EL (cell line): ENCODE results near the gene MRPS25.

Source experiments
- DNase-seq: peaks from one replicate; pipeline ENCODE4 v3.0.0-alpha.2; 2016

MRPS25 gene

GRCh38 chr3:15064835-15065549, at the start of gene MRPS25:
MRPS25 (minus strand) TSS chr3:15065315; CDS start chr3:15065194, 121 bp downstream.
- DNase-seq = peak; percentile 92

DNA sequence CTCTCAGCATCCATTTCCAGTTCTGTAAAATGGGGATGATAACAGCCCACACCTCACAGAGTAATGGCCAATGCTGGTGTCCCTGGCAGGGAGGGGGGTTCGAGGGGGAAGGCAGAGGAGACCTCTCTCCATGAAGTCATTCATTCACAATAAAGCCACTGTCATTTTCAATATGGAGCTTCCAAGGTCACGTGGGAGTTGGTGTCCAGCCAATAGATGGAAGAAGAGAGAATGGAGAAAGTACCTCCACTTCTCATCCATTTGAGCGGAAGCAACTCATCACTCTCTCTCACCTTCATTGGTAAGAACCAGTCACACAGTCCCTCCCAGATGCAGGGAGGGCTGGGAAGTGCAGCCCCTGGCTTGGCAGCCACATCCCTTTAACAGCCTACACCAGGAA, 48.8 kb upstream of the MRPS25 start:
- DNase-seq = no peak

GRCh38 chr3:15113471-15113870, 48.4 kb upstream of the MRPS25 start:
- DNase-seq = no peak

DNA sequence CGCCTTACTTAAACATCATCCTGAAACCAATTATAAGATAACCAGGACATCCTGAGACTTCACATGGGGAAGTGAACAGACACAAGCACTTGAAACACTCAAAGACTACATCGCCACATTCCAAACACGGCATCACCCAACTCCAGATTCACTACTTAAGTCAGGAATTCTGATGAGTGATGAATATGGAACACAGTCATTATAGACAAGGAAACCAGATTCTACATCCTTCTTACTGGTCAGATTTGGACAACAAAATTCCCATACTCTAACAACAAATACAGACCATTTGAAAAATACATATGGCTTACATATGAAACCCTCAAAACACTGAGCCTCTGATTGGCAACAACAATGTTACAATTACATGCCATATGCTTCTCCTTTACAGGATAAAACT, 46.9 kb upstream of the MRPS25 start:
- no peak for DNase-seq

GRCh38 chr3:15110206-15110605, 45.1 kb upstream of the MRPS25 start:
- DNase-seq = peak; percentile 20

DNA sequence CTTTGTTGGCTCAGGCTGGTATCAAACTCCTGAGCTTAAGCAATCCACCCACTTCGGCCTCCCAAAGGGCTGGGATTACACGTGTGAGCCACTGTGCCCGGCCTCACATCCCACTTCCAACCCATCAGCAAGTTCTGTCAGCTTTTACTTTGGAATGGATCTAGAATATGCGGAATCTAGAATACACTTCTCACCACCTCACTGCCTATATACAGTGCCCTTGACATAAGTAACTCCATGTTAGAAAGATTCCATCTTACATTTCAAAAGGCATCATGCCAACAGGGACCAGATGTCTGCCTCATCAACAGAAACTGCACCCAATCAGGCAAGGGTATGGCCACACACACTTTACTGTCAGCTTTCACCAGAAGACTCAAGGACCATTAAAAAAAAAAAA, 43.8 kb upstream of the MRPS25 start:
- DNase-seq = no peak

- DNase-seq = peak; percentile 69
These were observed 43.0 kb upstream of the MRPS25 start for GRCh38 chr3:15108082-15108545.

DNA sequence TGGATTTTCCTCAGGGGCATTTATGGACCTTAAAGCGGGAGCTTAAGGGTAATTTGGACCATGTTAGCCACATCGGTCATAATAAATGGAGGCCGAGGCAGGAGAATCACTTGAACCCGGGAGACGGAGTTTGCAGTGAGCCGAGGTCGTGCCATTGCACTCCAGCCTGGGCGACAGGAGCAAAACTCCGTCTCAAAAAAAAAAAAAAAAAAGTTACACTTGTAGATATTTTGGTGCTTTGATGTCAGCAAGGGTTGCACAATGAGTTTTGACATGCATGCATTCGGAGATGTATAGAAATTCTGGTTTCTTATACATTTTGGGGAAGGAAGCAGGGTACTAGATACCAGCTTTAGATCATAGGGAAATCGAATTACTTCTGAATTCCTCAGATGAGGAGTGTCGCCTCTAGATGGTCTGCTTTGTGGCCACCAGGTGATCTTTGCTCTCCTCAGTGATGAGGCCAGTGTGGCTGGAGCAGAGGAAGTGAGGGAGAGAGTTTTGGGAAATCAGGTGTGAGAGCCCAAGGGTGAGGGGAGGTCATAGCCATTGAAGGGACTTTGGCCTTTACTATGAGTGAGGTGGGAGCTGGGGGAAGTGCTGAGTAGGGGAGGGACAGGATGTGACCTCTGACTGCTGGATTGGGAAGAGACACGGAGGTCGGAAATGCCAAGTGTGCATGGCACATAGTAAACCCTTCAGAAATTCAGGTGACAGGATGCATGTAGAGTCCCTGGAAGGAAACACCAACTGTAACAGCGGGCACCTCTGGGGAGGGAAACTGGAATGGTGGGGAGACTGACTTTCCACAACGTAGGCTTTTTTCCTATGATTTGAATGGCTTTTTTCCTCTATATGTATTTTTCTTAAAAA, 42.2 kb upstream of the MRPS25 start:
- DNase-seq = no peak

- no peak for DNase-seq
These were observed 37.7 kb upstream of the MRPS25 start for GRCh38 chr3:15102836-15103235.

GRCh38 chr3:15102256-15102655, 37.1 kb upstream of the MRPS25 start:
- DNase-seq = no peak

DNA sequence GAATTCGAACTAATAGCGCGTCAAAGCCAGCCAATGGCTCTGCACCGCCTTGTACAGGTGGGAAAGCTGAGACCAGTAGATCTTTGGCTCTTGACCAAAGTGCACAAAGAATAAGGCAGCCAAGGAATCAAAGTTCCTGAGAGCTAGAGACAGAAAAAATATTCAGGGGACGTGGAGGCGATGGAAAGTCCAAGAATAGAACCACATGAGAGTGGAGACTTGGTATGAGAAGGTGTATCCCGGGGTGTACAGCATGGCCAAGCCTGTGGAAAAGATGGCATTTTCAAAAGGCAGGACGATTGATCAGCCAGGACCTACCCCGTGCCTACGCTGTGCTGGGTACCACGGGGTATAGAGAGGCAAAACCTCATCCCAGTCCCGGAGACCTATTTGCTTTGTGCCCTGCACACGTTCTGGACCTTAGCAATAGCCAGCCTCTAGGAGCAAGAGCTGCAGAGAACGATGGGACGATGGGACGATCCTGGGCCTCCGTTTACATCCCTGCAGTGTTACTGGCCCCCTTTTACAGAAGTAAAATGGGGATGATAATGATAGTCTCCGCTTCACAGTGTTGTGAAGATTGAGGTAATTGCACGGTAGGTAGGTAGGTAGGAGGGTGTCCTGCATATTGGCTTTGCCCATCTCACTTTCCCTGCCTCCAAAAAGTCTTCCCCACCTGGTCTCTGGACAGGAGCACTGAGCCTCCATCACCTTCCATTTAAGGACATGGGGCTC, 34.4 kb upstream of the MRPS25 start:
- no peak for DNase-seq

GRCh38 chr3:15098503-15099363, 33.6 kb upstream of the MRPS25 start, which contains the start of gene RBSN:
RBSN (minus strand) TSS chr3:15099148; CDS start chr3:15096120, 3,028 bp downstream.
- DNase-seq = peak; percentile 95

DNA sequence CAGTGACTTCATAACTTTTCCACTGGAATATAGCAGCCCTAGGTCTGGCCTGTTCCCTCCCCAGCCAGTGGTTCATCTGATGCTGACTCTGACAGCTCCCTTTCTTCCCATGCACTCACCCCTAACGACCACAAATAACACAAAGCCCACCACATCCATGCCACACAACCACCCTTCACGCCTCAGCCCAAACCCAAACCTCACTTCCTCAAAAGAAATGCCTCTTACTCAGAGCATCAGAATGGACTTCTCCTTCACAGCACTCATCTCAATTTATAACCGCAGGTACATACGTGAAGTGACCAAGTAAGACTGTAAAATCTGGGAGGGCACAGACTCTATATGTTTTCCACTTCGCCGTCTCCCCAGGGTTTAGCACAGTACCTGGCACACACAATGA, 32.8 kb upstream of the MRPS25 start:
- peak; percentile 40 for DNase-seq

DNA sequence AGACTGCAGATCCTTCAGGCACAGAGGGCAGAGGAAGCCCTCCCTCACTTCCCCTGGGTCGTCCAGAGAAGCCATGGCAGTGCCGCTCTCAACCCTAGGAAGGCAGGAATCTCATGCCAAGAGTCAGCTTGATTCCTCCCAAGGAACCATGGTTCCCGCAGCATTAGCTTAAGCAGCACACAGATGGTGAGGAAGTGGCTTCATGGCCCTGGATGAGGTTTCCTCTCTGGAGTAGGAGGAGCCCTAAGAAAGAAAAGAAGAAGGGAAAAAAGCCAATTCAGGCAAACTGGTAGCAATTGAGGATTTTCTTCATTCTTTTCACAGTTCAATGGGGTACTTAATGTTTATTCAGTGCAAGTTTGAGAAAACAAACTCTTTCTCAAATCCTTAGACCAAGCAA, 30.9 kb upstream of the MRPS25 start:
- DNase-seq = no peak

DNA sequence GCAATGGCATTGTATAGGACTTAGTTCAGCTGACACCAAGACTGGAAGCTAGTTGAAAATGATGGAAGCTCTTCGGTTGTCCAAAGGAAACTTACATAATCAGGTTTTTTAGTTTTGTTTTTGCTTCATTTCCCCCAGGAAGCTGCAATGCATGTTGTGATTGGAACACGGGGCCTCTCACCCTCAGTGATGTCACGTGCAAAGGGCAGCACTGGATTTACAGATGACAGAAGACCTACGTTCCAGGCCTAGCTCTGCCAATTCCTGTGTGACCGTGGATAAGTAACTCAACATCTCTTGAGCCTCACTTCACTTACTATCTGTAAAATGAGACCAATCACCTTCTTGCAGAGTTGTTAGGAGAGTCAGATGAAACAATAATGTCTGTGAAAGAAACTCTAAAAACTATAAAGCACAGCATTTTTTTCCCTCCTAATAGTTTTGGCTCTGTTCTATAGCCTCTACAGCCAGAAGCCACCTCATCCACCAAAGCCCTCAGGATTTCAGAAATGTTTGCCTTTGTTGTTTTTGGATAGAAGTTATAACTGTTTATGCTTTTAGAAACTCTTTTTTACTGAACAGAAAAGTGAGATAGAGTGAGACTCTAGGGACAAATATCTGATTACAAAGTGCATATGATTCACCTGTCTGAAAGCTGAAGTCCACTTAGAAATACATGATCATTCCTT, 29.2 kb upstream of the MRPS25 start:
- DNase-seq = no peak

- DNase-seq = no peak
These were observed 27.6 kb upstream of the MRPS25 start for GRCh38 chr3:15092686-15093085.

- no peak for DNase-seq
These were observed 26.5 kb upstream of the MRPS25 start for GRCh38 chr3:15091575-15091974.

DNA sequence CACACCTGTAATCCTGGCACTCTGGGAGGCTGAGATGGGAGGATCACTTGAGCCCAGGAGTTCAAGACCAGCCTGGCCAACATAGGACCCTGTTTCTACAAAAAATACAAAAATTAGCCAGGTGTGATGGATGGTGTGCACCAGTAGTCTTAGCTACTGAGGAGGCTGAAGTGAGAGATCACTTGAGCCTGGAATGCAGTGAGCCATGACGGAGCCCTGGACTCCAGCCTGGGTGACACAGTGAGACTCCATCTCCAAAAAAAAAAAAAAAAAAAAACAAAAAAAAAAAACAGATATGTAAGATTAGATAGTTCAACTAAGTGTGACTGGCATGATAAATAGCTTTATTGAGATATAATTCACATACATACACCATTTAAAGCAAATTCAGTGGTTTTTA, 24.1 kb upstream of the MRPS25 start:
- no peak for DNase-seq

GRCh38 chr3:15086699-15087098, 21.6 kb upstream of the MRPS25 start:
- no peak for DNase-seq

DNA sequence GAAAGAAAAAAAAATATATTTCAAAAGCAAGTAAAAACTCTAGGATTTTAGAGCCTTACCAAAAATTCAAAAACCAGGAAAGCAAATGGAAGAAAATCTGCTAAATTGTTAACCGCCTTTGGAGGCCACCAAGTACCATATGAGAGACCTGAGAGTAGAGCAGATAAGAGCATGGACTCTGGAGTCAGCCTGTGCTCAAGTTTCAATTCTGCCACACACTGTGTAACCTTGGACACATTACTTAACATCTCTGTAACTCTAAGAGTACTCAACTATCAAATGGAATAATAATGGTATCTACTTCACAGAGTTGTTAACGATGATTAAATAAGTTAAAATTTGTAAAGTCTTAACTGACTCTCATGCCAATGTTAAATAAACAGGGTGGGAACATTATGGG, 21.1 kb upstream of the MRPS25 start:
- DNase-seq = no peak

GRCh38 chr3:15083252-15083651, 18.1 kb upstream of the MRPS25 start:
- no peak for DNase-seq
